OCI-LY7 (cell line): ENCODE results near the gene ABHD12B.

Source experiments
- CTCF ChIP-seq: fragments of 200-600 bp; sonication (generic); conservative IDR thresholded peaks from 2 replicates; pipeline ENCODE4 v1.5.1; 2014; ENCODE audit warnings: mild to moderate bottlenecking, antibody characterized with exemption, low read length, moderate library complexity, mixed read lengths
- EZH2phosphoT487 ChIP-seq: fragments of 200-600 bp; sonication (generic); IDR thresholded peaks from 2 replicates; pipeline ENCODE4 v1.6.1; 2018; ENCODE audit warnings: low read depth, borderline replicate concordance, mild to moderate bottlenecking, mixed run types, antibody characterized with exemption, low read length, moderate library complexity, mixed read lengths

GRCh38 chr14:50931559-50931958 is 59.7 kb downstream of the ABHD12B start:
- TF ChIP-seq CTCF (no peak), EZH2phosphoT487 (no peak)
